A549 (cell line): ENCODE measurements around the gene OSBPL6.

Experiments used
- CBX8 ChIP-seq: fragments of 200-600 bp; sonication (generic); IDR thresholded peaks from 2 replicates; pipeline ENCODE4 v1.6.1; 2016
- EP300 ChIP-seq, 2 experiments: fragments of >200 bp; sonication (Bioruptor Twin); formaldehyde crosslinking; IDR thresholded peaks; 2 replicates in 1 of 2; 3 replicates in 1 of 2; pipeline ENCODE4 v1.6.1; 2016 to 2017
- MAFK ChIP-seq: fragments of 450-650 bp; IDR thresholded peaks from 2 replicates; pipeline ENCODE4 v1.6.1; 2014; ENCODE audit not compliant: partially characterized antibody
- MAX ChIP-seq: IDR thresholded peaks from 2 replicates; pipeline ENCODE4 v1.6.1; 2012
- MYC ChIP-seq: IDR thresholded peaks from 2 replicates; pipeline ENCODE4 v1.6.1; 2012; ENCODE audit warnings: mild to moderate bottlenecking, inconsistent platforms, low read length, improper control_type of control experiment, borderline replicate concordance
- POLR2A ChIP-seq: IDR thresholded peaks from 2 replicates; pipeline ENCODE4 v1.6.1; 2012; ENCODE audit warnings: mild to moderate bottlenecking, low read length
- POLR2AphosphoS2 ChIP-seq: conservative IDR thresholded peaks from 2 replicates; pipeline ENCODE4 v1.6.1; 2012; ENCODE audit warnings: low read length, improper control_type of control experiment, inconsistent platforms
- TF ChIP-seq, protein P1 (sequence below): fragments of >200 bp; sonication (Bioruptor Twin); formaldehyde crosslinking; IDR thresholded peaks from 3 replicates; pipeline ENCODE4 v1.5.1; 2016
- TF ChIP-seq, protein P2 (sequence below): IDR thresholded peaks from 2 replicates; pipeline ENCODE4 v1.6.1; 2012; ENCODE audit warnings: low read depth, borderline replicate concordance

DNA sequence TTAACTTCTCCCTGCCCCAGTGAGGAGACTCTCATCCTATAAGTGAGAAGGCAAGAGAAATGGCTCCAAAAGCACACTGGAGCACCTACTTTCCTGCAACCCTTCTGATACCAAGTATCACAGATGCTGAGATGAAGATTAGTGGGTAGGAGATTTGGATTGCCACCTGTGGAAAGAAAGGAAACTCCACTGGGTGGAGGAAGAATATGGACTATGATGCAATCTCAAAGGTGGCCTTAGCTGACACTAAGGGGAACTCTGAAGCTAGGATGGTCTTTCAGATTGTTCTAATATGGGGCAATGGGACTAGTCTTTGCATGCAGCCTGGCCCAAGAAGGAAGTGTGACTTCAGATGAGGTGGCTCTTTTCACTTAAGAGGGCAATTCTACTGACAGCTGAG, 235.0 kb downstream of the OSBPL6 start:
- TF ChIP-seq, protein P1, sequence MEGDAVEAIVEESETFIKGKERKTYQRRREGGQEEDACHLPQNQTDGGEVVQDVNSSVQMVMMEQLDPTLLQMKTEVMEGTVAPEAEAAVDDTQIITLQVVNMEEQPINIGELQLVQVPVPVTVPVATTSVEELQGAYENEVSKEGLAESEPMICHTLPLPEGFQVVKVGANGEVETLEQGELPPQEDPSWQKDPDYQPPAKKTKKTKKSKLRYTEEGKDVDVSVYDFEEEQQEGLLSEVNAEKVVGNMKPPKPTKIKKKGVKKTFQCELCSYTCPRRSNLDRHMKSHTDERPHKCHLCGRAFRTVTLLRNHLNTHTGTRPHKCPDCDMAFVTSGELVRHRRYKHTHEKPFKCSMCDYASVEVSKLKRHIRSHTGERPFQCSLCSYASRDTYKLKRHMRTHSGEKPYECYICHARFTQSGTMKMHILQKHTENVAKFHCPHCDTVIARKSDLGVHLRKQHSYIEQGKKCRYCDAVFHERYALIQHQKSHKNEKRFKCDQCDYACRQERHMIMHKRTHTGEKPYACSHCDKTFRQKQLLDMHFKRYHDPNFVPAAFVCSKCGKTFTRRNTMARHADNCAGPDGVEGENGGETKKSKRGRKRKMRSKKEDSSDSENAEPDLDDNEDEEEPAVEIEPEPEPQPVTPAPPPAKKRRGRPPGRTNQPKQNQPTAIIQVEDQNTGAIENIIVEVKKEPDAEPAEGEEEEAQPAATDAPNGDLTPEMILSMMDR, result no peak
- TF ChIP-seq MYC (no peak), MAFK (no peak), CBX8 (no peak), EP300 (IDR thresholded peaks at IDR 0.05) (no peak), POLR2A (no peak), MAX (no peak), POLR2AphosphoS2 (no peak)
- TF ChIP-seq, protein P2, sequence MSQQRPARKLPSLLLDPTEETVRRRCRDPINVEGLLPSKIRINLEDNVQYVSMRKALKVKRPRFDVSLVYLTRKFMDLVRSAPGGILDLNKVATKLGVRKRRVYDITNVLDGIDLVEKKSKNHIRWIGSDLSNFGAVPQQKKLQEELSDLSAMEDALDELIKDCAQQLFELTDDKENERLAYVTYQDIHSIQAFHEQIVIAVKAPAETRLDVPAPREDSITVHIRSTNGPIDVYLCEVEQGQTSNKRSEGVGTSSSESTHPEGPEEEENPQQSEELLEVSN, result no peak
